ENCODE data around the gene TAF7L.
A peak's percentile ranks its signal among the peaks of the same experiment; 100 is the strongest.
"Not testable (repeated sequence)": the region's sequence is repeated elsewhere in the genome, so short reads cannot be mapped to it uniquely, and the experiment has no call there.

The TAF7L gene

GRCh38 chrX:101290957-101291603 lies at the start of gene TAF7L:
TAF7L (minus strand) TSS chrX:101291334; CDS start chrX:101287543, 3,791 bp downstream.
- no peak for DNase-seq (ENCODE audit: low read depth)
- TF ChIP-seq, protein P1, sequence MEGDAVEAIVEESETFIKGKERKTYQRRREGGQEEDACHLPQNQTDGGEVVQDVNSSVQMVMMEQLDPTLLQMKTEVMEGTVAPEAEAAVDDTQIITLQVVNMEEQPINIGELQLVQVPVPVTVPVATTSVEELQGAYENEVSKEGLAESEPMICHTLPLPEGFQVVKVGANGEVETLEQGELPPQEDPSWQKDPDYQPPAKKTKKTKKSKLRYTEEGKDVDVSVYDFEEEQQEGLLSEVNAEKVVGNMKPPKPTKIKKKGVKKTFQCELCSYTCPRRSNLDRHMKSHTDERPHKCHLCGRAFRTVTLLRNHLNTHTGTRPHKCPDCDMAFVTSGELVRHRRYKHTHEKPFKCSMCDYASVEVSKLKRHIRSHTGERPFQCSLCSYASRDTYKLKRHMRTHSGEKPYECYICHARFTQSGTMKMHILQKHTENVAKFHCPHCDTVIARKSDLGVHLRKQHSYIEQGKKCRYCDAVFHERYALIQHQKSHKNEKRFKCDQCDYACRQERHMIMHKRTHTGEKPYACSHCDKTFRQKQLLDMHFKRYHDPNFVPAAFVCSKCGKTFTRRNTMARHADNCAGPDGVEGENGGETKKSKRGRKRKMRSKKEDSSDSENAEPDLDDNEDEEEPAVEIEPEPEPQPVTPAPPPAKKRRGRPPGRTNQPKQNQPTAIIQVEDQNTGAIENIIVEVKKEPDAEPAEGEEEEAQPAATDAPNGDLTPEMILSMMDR (IDR thresholded peaks at IDR 0.05; ENCODE audit: insufficient read depth, low read depth, low read length, missing control alignments) = no peak
- H3K4me3 ChIP-seq (ENCODE audit: low read depth, low read length) = no peak within 1 kb of the TSS

- no peak for DNase-seq (ENCODE audit: low read depth)
- H3K4me3 ChIP-seq (ENCODE audit: low read depth, low read length) = no peak overlapping the region
- TF ChIP-seq, protein P1 (IDR thresholded peaks at IDR 0.05; ENCODE audit: insufficient read depth, low read depth, low read length, missing control alignments) = no peak
Measured at GRCh38 chrX:101337776-101338271, 46.7 kb upstream of the TAF7L start.

DNA sequence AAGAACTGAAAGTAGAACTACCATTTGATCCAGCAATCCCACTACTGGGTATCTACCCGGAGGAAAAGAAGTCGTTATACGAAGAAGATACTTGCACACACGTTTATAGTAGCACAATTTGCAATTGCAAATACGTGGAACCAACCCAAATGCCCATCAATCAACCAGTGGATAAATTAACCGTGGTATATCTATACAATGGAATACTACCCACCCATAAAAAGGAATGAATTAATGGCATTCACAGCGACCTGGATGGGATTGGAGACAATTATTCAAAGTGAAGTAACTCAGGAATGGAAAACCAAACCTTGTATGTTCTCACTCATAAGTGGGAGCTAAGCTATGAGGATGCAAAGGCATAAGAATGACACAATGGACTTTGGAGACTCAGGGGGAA lies 43.2 kb upstream of the TAF7L start:
- not testable (repeated sequence) for DNase-seq (ENCODE audit: low read depth); H3K4me3 ChIP-seq (ENCODE audit: low read depth, low read length)

- H3K4me3 ChIP-seq (ENCODE audit: low read depth, low read length); DNase-seq (ENCODE audit: low read depth): not testable (repeated sequence)
Measured at GRCh38 chrX:101326600-101326999, 35.5 kb upstream of the TAF7L start.

DNA sequence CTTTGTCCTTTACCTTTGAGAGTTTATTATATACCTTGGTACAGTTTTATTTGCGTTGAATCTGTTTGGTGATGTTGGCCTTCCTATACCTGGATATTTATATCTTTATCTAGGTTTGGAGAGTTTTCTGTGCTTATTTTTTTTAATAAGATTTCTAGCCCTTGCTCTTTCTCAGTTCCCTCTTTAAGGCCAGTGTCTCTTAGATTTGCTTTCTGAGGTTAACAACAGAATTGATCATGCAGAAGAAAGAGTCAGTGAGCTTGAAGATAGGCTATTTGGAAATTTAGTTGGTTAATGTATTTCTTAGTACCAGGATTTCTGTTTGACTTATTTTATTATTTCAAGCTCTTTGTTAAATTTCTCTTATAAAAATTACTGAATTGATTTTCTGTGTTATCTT lies 12.7 kb upstream of the TAF7L start:
- TF ChIP-seq, protein P1 (IDR thresholded peaks at IDR 0.05; ENCODE audit: insufficient read depth, low read depth, low read length, missing control alignments) = no peak
- no peak overlapping the region for H3K4me3 ChIP-seq (ENCODE audit: low read depth, low read length)

GRCh38 chrX:101295603-101296002 lies 4.5 kb upstream of the TAF7L start:
- H3K4me3 ChIP-seq (ENCODE audit: low read depth, low read length); DNase-seq (ENCODE audit: low read depth): not testable (repeated sequence)

More for the DNA sequence above, 12.7 kb upstream of the TAF7L start:
- no peak for DNase-seq (ENCODE audit: low read depth)

GRCh38 chrX:101287402-101287801 lies 3.7 kb downstream of the TAF7L start:
- DNase-seq (ENCODE audit: low read depth) = peak; percentile 36
- H3K4me3 ChIP-seq (ENCODE audit: low read depth, low read length) = no peak overlapping the region
- TF ChIP-seq, protein P1 (IDR thresholded peaks at IDR 0.05; ENCODE audit: insufficient read depth, low read depth, low read length, missing control alignments) = peak; percentile 46

DNA sequence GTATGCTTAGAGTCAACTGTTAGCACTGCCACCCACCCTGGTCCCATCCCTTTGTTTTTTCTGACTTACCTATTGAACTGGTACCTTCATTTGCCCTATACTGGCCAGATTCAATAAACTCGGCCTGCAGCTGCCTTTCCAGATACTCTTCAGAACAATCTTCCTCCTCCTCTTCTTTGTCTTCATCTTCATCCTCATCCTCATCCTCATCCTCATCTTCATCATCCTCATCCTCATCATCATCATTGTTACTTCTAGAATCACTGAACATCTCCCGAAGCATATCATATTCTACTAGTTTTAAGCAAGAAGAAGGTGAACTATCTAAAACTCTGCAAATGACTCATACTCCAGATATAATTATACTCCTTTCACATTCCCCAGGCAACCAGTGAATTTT lies 14.9 kb downstream of the TAF7L start:
- DNase-seq (ENCODE audit: low read depth) = no peak
- no peak overlapping the region for H3K4me3 ChIP-seq (ENCODE audit: low read depth, low read length)
- TF ChIP-seq, protein P1 (IDR thresholded peaks at IDR 0.05; ENCODE audit: insufficient read depth, low read depth, low read length, missing control alignments) = no peak
